DOHH2 (cell line): ENCODE data around the gene ETFA.

ENCODE experiments used
- H3F3A ChIP-seq: fragments of 200-600 bp; sonication (generic), shearing (Covaris generic); 2 replicates; pipeline ENCODE4 v1.6.0; 2016; ENCODE audit warnings: antibody characterized with exemption, mild to moderate bottlenecking; ENCODE audit not compliant: control insufficient read depth, insufficient read depth
- H3K27ac ChIP-seq: fragments of 200-600 bp; sonication (generic); 2 replicates; pipeline ENCODE4 v1.5.1; 2014; ENCODE audit warnings: low read depth, mild to moderate bottlenecking, low read length, moderate library complexity
- H3K27me3 ChIP-seq: fragments of 200-600 bp; sonication (generic); 2 replicates; pipeline ENCODE4 v1.6.1; 2014; ENCODE audit warnings: mild to moderate bottlenecking, low read length, mixed read lengths; ENCODE audit not compliant: control insufficient read depth
- H3K36me3 ChIP-seq: fragments of 200-600 bp; sonication (generic); 2 replicates; pipeline ENCODE4 v1.6.1; 2014; ENCODE audit warnings: mild to moderate bottlenecking, low read length, moderate library complexity, mixed read lengths; ENCODE audit not compliant: control insufficient read depth
- H3K4me1 ChIP-seq: fragments of 200-600 bp; sonication (generic); 2 replicates; pipeline ENCODE4 v1.6.1; 2014; ENCODE audit warnings: mild to moderate bottlenecking, low read length, mixed read lengths; ENCODE audit not compliant: control insufficient read depth
- H3K4me2 ChIP-seq: fragments of 200-600 bp; sonication (generic); 2 replicates; pipeline ENCODE4 v1.6.0; 2014; ENCODE audit warnings: mild to moderate bottlenecking, low read length, moderate library complexity
- H3K4me3 ChIP-seq: fragments of 200-600 bp; sonication (generic); 2 replicates; pipeline ENCODE4 v1.5.1; 2014; ENCODE audit warnings: mild to moderate bottlenecking, low read length, mixed read lengths
- H3K79me2 ChIP-seq: fragments of 200-600 bp; sonication (generic); 2 replicates; pipeline ENCODE4 v1.6.1; 2014; ENCODE audit warnings: mild to moderate bottlenecking, low read length, mixed read lengths; ENCODE audit not compliant: control insufficient read depth
- H3K9me2 ChIP-seq: fragments of 200-600 bp; sonication (generic); replicated peaks from 2 replicates; pipeline ENCODE4 v1.6.1; 2014; ENCODE audit warnings: mild to moderate bottlenecking, low read length, mixed read lengths; ENCODE audit not compliant: control insufficient read depth
- H3K9me3 ChIP-seq: fragments of 200-600 bp; sonication (generic); 2 replicates; pipeline ENCODE4 v1.6.1; 2014; ENCODE audit warnings: antibody characterized with exemption, low read length, mixed read lengths; ENCODE audit not compliant: control insufficient read depth, insufficient read depth
- H4K20me1 ChIP-seq: fragments of 200-600 bp; sonication (generic); 2 replicates; pipeline ENCODE4 v1.6.0; 2014; ENCODE audit warnings: low read depth, mild to moderate bottlenecking, antibody characterized with exemption, low read length, moderate library complexity; ENCODE audit not compliant: control insufficient read depth, insufficient read depth
- EZH2phosphoT487 ChIP-seq: fragments of 200-600 bp; sonication (generic); IDR thresholded peaks from 2 replicates; pipeline ENCODE4 v1.6.1; 2017; ENCODE audit warnings: borderline replicate concordance, mild to moderate bottlenecking, antibody characterized with exemption, low read length, moderate library complexity, mixed read lengths
- TF ChIP-seq, protein P1 (sequence below): fragments of 200-600 bp; sonication (generic); IDR thresholded peaks from one replicate; pipeline ENCODE4 v1.5.1; 2014; ENCODE audit warnings: antibody characterized with exemption, mild to moderate bottlenecking, low read depth, low read length; ENCODE audit not compliant: poor library complexity, severe bottlenecking

The ETFA gene

DNA sequence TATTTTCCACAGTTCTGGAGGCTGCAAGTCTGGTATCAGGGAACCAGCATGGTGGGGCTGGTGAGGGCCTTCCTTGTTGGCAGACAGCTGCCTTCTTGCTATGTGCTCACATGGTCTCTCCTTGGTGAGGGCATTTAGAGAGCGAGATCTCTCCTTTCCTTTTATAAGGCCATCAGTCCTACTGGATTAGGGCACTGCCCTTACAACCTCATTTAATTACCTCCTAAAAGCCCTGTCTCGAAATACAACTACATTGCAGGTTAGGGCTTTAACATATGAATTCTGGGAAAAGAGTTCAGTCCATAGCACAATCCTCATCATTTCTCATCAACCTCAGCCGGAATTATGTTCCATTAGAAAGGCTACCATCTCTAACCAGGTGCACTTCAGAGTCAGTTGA lies 47.2 kb upstream of the ETFA start:
- Histone ChIP-seq H3K9me2 (no peaks in the 10 kb centered on the region), H3K27ac (no peak overlapping the region), H3K79me2 (no peaks in the 10 kb centered on the region), H3K9me3 (no peaks in the 10 kb centered on the region), H3K4me2 (no peak overlapping the region), H3K36me3 (no peaks in the 10 kb centered on the region), H3K4me3 (no peak overlapping the region), H4K20me1 (no peaks in the 10 kb centered on the region), H3K27me3 (0 out of 2 replicates have a peak, but pooled peaks cover 4% of the 10 kb centered on the region), H3K4me1 (no peaks in the 10 kb centered on the region), H3F3A (no peaks in the 10 kb centered on the region)
- no peak for TF ChIP-seq EZH2phosphoT487
- TF ChIP-seq, protein P1, sequence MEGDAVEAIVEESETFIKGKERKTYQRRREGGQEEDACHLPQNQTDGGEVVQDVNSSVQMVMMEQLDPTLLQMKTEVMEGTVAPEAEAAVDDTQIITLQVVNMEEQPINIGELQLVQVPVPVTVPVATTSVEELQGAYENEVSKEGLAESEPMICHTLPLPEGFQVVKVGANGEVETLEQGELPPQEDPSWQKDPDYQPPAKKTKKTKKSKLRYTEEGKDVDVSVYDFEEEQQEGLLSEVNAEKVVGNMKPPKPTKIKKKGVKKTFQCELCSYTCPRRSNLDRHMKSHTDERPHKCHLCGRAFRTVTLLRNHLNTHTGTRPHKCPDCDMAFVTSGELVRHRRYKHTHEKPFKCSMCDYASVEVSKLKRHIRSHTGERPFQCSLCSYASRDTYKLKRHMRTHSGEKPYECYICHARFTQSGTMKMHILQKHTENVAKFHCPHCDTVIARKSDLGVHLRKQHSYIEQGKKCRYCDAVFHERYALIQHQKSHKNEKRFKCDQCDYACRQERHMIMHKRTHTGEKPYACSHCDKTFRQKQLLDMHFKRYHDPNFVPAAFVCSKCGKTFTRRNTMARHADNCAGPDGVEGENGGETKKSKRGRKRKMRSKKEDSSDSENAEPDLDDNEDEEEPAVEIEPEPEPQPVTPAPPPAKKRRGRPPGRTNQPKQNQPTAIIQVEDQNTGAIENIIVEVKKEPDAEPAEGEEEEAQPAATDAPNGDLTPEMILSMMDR: no peak

DNA sequence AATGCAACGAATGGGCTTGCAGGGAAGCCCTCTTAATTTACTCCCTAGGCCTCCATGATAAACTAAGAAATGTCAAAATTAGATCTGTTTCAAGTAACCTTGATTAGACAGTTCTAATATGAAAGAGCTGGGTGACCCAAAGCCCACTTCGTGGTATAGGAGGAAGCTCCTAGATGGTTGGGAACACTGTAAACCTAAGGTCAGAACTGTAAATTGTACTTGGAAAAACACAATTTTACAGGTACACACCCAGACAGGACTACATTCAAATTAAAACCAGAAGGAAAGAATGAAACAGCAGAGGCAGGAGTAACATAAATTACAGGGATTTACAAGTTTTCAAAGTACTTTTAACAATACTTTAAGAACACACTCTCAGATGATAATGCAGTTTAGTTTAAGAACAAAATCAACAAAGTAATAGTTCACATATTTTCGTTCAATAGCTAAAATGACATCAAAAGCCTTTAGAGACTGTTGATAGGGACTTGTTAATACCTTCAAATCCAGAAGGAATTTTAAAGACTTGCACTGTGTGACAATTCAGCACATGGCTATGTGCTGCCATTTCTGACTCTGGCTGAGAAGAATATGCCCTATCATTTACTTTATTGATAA lies 43.7 kb upstream of the ETFA start:
- Histone ChIP-seq H3K4me1 (no peaks in the 10 kb centered on the region), H3K27ac (no peak overlapping the region), H3K4me2 (no peak overlapping the region), H3K27me3 (0 out of 2 replicates have a peak, but pooled peaks cover 4% of the 10 kb centered on the region), H3F3A (no peaks in the 10 kb centered on the region), H3K79me2 (no peaks in the 10 kb centered on the region), H4K20me1 (no peaks in the 10 kb centered on the region), H3K9me3 (no peaks in the 10 kb centered on the region), H3K36me3 (no peaks in the 10 kb centered on the region), H3K9me2 (no peaks in the 10 kb centered on the region), H3K4me3 (no peak overlapping the region)
- no peak for TF ChIP-seq EZH2phosphoT487
- TF ChIP-seq, protein P1: no peak

DNA sequence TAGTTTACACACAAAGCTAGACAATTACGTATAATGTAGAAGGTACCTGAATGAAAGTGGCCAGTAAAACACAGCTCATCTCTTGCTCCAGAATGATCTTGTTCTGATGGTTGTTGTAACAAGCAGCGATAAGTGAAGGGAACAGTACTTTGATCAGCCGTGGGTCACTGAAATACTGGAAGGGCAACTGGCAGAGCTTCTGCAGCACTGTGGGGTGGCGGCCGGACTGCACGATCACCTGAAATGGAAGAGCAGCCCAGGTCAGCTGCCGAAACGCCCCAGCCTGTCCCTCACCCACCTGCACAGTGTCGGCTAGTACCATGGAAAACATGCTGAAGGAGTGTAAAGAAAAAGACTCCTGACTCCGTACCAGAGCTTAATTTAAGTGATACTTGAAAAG lies 42.6 kb upstream of the ETFA start:
- Histone ChIP-seq H3K36me3 (no peaks in the 10 kb centered on the region), H3F3A (no peaks in the 10 kb centered on the region), H3K27me3 (0 out of 2 replicates have a peak, but pooled peaks cover 4% of the 10 kb centered on the region), H3K27ac (no peak overlapping the region), H3K4me1 (no peaks in the 10 kb centered on the region), H3K79me2 (no peaks in the 10 kb centered on the region), H3K9me3 (no peaks in the 10 kb centered on the region), H4K20me1 (no peaks in the 10 kb centered on the region), H3K4me3 (no peak overlapping the region), H3K9me2 (no peaks in the 10 kb centered on the region), H3K4me2 (no peak overlapping the region)
- TF ChIP-seq, protein P1: no peak
